HepG2 (cell line): ENCODE results near the gene RHOT2. TPM values are rescaled to one million over a fixed set of nuclear protein-coding genes. Genes with fewer than 3 reads are reported as not detected.
A peak's percentile ranks its signal among the peaks of the same experiment; 100 is the strongest.

ENCODE experiments used
- DPF2 ChIP-seq: sonication (generic); formaldehyde crosslinking; IDR thresholded peaks from 2 replicates; pipeline ENCODE4 v1.4.0; 2020; ENCODE audit warnings: mild to moderate bottlenecking, low read depth, missing genetic modification reagents, borderline replicate concordance
- EZH2 ChIP-seq: conservative IDR thresholded peaks from 2 replicates; pipeline ENCODE4 v1.6.1; 2012; ENCODE audit warnings: mild to moderate bottlenecking, low read depth, low read length, moderate library complexity
- IKZF1 ChIP-seq: fragments of 450-650 bp; IDR thresholded peaks from 2 replicates; pipeline ENCODE4 v1.7.1; 2016
- NR3C1 ChIP-seq: sonication (generic); formaldehyde crosslinking; IDR thresholded peaks from 2 replicates; pipeline ENCODE4 v1.4.0; 2020; ENCODE audit warnings: missing genetic modification reagents
- PHF21A ChIP-seq: sonication (generic); formaldehyde crosslinking; IDR thresholded peaks from 2 replicates; pipeline ENCODE4 v1.5.0; 2020; ENCODE audit warnings: mild to moderate bottlenecking, missing genetic modification reagents
- SMC3 ChIP-seq: IDR thresholded peaks from 2 replicates; pipeline ENCODE4 v1.6.1; 2011; ENCODE audit warnings: low read length, improper control_type of control experiment
- SRY ChIP-seq: sonication (generic); formaldehyde crosslinking; IDR thresholded peaks from 2 replicates; pipeline ENCODE4 v1.8.0; 2022; ENCODE audit warnings: mild to moderate bottlenecking, missing genetic modification reagents
- ZMAT3 ChIP-seq: sonication (generic); formaldehyde crosslinking; conservative IDR thresholded peaks from 2 replicates; pipeline ENCODE4 v1.7.0; 2021; ENCODE audit warnings: missing genetic modification reagents
- ZNF121 ChIP-seq: sonication (generic); formaldehyde crosslinking; IDR thresholded peaks from 2 replicates; pipeline ENCODE4 v1.5.0; 2020; ENCODE audit warnings: mild to moderate bottlenecking, missing genetic modification reagents
- ZNF549 ChIP-seq: sonication (generic); formaldehyde crosslinking; IDR thresholded peaks from 2 replicates; pipeline ENCODE4 v1.5.0; 2020; ENCODE audit warnings: missing genetic modification reagents
- polyA plus RNA-seq, 8 experiments: library from polyadenylated mRNA; depleted of rRNA in 3 of 8; stranded (reverse) in 7 of 8; unstranded in 1 of 8; fragments of >200 nt; fragmentation: Illumina TruSeq in 4 of 8; extraction: Trizol in 4 of 8; gene quantifications; 2 replicates each; pipeline versions ENCODE4 v1.2.1 to v1.2.3, GENCODE V29; 2011 to 2016; ENCODE audit warnings: low read depth in 4 of 8, missing spikeins in 1 of 8, mixed read lengths in 1 of 8; ENCODE audit not compliant: insufficient read depth in 1 of 8
- total RNA-seq, 5 experiments: library from RNA; depleted of rRNA; stranded (reverse); fragments of >200 nt; fragmentation: Illumina TruSeq; extraction: Trizol; gene quantifications; 2 replicates each; pipeline ENCODE4 v1.2.3, GENCODE V29; 2016; ENCODE audit warnings: low read depth in 1 of 5
- TF ChIP-seq, protein P1 (sequence below): sonication (generic); formaldehyde crosslinking; IDR thresholded peaks from 2 replicates; pipeline ENCODE4 v1.4.0; 2020; ENCODE audit warnings: missing genetic modification reagents, low read depth, mild to moderate bottlenecking, borderline replicate concordance
- TF ChIP-seq, protein P2 (sequence below): IDR thresholded peaks from 2 replicates; pipeline ENCODE4 v1.4.0; 2020; ENCODE audit warnings: mild to moderate bottlenecking, missing genetic modification reagents
- TF ChIP-seq, protein P3 (sequence below): sonication (generic); formaldehyde crosslinking; IDR thresholded peaks from 2 replicates; pipeline ENCODE4 v1.9.0; 2021; ENCODE audit warnings: missing genetic modification reagents, mild to moderate bottlenecking, borderline replicate concordance
- TF ChIP-seq, protein P4 (sequence below): sonication (generic); formaldehyde crosslinking; IDR thresholded peaks from 2 replicates; pipeline ENCODE4 v1.4.0; 2020; ENCODE audit warnings: missing genetic modification reagents, borderline replicate concordance
- TF ChIP-seq, protein P5 (sequence below): sonication (generic); formaldehyde crosslinking; IDR thresholded peaks from 2 replicates; pipeline ENCODE4 v1.5.0; 2020; ENCODE audit warnings: missing genetic modification reagents

Gene RHOT2
- total and polyA plus RNA-seq, 2 of the 13 experiments (the other 11 are each of a cell fraction or from before 2014, with no cell fraction given), result 63.6 to 76.9 TPM

DNA sequence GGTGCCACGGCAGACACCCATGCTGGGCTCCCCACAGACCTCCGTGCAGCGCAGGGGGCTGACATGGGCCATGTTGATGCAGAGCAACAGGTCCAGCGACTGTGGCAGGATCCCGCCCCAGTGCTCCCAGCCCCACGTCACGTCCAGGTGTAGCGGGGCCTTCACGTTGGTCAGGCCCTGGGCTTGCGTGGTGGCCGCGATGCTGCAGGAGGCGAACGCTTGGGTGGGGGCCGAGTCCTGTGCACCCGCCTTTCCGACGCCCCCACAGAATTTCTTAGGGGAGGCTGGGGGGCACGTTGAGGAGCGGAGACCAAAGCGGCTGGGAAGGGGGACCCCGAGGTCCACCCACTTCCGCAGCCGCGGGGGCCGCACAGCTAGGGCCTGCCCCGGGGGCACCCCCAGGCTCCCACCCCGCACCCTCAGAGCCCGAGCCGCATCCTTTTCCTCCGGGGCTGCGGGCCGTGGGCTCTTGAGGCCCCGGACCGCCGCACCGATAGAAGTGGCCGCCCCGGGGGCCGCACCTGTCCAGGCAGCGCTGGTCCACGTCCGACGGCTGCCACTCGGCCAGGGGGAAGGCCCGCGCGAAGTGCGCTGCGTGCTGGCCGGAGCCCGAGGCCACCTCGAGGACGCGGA, 32.2 kb upstream of the RHOT2 start (continued):
- TF ChIP-seq, protein P1, sequence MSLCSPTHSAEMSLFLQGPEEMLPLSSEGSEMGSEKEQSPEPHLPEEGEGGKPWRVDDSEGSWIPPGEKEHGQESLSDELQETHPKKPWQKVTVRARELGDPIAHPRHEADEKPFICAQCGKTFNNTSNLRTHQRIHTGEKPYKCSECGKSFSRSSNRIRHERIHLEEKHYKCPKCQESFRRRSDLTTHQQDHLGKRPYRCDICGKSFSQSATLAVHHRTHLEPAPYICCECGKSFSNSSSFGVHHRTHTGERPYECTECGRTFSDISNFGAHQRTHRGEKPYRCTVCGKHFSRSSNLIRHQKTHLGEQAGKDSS, result 0 out of 2 replicates have a peak, but pooled peaks have one; percentile 48
- peak; percentile 72; the same call in 1 of the 2 replicates for TF ChIP-seq SRY (CRISPR knock-in tag)
- no peak for TF ChIP-seq DPF2 (CRISPR knock-in tag)
- TF ChIP-seq, protein P2, sequence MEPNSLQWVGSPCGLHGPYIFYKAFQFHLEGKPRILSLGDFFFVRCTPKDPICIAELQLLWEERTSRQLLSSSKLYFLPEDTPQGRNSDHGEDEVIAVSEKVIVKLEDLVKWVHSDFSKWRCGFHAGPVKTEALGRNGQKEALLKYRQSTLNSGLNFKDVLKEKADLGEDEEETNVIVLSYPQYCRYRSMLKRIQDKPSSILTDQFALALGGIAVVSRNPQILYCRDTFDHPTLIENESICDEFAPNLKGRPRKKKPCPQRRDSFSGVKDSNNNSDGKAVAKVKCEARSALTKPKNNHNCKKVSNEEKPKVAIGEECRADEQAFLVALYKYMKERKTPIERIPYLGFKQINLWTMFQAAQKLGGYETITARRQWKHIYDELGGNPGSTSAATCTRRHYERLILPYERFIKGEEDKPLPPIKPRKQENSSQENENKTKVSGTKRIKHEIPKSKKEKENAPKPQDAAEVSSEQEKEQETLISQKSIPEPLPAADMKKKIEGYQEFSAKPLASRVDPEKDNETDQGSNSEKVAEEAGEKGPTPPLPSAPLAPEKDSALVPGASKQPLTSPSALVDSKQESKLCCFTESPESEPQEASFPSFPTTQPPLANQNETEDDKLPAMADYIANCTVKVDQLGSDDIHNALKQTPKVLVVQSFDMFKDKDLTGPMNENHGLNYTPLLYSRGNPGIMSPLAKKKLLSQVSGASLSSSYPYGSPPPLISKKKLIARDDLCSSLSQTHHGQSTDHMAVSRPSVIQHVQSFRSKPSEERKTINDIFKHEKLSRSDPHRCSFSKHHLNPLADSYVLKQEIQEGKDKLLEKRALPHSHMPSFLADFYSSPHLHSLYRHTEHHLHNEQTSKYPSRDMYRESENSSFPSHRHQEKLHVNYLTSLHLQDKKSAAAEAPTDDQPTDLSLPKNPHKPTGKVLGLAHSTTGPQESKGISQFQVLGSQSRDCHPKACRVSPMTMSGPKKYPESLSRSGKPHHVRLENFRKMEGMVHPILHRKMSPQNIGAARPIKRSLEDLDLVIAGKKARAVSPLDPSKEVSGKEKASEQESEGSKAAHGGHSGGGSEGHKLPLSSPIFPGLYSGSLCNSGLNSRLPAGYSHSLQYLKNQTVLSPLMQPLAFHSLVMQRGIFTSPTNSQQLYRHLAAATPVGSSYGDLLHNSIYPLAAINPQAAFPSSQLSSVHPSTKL (CRISPR knock-in tag), result no peak
- no peak for TF ChIP-seq IKZF1
- TF ChIP-seq, protein P3, sequence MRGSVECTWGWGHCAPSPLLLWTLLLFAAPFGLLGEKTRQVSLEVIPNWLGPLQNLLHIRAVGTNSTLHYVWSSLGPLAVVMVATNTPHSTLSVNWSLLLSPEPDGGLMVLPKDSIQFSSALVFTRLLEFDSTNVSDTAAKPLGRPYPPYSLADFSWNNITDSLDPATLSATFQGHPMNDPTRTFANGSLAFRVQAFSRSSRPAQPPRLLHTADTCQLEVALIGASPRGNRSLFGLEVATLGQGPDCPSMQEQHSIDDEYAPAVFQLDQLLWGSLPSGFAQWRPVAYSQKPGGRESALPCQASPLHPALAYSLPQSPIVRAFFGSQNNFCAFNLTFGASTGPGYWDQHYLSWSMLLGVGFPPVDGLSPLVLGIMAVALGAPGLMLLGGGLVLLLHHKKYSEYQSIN (CRISPR knock-in tag), result peak; percentile 64; the same call in 1 of the 2 replicates
- TF ChIP-seq ZNF121 (CRISPR knock-in tag), result 0 out of 2 replicates have a peak, but pooled peaks have one; percentile 9
- no peak for TF ChIP-seq SMC3
- peak; percentile 46; the same call in 1 of the 2 replicates for TF ChIP-seq PHF21A (CRISPR knock-in tag)
- no peak for TF ChIP-seq ZNF549 (CRISPR knock-in tag)
- TF ChIP-seq NR3C1 (CRISPR knock-in tag), result no peak
- TF ChIP-seq ZMAT3, result peak; percentile 63; the same call in 1 of the 2 replicates
- no peak for TF ChIP-seq EZH2
- TF ChIP-seq, protein P4, sequence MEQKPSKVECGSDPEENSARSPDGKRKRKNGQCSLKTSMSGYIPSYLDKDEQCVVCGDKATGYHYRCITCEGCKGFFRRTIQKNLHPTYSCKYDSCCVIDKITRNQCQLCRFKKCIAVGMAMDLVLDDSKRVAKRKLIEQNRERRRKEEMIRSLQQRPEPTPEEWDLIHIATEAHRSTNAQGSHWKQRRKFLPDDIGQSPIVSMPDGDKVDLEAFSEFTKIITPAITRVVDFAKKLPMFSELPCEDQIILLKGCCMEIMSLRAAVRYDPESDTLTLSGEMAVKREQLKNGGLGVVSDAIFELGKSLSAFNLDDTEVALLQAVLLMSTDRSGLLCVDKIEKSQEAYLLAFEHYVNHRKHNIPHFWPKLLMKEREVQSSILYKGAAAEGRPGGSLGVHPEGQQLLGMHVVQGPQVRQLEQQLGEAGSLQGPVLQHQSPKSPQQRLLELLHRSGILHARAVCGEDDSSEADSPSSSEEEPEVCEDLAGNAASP, result no peak
- TF ChIP-seq, protein P5, sequence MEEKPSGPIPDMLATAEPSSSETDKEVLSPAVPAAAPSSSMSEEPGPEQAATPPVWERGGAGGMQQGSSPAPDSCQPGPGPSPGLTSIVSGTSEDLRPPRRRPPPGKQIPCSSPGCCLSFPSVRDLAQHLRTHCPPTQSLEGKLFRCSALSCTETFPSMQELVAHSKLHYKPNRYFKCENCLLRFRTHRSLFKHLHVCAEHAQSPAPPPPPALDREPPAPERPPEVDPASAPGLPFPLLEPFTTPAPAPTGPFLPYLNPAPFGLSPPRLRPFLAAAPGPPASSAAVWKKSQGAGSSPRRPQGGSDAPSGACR (CRISPR knock-in tag), result no peak
